HG02981 (cell line): Measurements from ENCODE around the gene FBN2.

Experiments used
- ATAC-seq: cut with Tn5 transposase; IDR thresholded peaks from one replicate; pipeline ENCODE4 v1.9.1; 2021; ENCODE audit warnings: mild to moderate bottlenecking, moderate library complexity; ENCODE audit not compliant: unreplicated experiment

The FBN2 gene

DNA sequence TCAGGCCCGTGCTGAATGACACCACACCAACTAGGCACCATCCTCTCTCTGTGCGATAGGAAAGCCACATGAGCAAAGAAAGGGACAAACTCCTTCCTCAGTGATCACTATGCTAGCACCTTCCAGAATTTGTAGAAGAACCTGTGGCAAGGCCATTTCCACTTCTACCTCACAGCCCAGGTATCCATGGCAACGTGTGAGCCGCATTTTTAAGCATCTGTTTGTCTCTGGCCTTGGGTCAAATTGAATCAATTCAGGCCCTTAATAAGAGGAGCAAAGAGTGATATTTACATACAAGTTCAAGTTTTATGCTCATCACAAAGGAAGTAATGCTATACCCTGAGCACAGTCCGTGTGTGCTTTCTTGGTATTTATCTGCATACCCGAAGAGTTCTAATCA, 275.1 kb downstream of the FBN2 start:
- ATAC-seq, result no peak

DNA sequence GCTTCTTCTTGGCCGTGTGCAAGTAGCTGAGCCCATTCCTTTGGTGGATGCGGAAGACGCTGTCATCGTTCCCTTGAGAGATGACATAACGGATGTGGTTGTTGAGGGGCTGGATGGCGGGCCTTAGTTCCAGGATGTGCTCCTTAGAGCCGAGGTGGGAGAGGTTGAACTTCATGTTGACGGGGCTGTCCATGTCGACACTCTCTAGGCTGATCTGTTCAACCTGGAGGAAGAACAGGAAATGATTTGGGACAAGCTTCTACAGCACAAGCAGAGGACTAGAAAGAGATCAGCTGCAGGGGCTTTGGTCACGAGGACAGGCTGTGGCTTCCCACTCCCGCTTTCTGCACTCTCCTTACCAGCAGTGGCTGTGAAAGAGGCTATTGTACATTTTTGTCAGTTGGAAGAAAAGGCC, 278.4 kb downstream of the FBN2 start:
- ATAC-seq, result no peak

DNA sequence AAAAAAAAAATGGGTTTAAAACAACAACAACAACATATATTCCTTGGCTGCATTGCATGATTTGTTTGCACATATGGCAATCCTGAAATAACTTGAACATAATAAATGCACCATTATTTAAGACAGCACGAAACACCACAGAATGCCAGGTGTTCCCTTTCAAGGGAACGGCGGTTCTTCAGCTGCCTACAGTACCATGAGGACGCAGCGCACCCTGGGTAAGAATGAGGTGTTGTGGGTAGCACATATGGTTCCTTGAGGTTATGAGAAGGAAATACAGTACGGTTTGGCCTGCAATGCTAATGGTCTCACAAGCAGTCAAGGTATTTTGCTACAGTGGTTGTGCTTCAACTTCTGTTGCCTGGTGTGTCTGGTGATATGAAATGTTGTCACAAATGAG, 279.7 kb downstream of the FBN2 start:
- no peak for ATAC-seq

DNA sequence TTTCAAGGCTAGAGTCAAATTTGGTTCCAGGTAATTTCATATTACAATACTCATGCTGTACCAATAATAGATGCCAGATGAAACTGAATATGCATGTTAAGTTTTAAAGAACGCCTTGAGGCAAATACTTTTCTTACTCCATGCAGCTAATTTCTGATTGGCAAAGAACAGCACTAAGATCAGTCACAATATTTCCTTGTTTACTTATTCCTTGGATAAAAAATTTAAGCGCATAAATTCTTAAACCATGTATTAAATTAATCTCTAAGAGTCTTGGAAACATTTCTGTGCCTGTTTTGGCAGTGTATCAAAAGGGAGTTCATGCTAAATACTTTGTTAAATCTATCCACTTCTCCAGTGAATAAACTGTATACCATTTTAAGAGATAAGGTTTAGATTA, 281.0 kb downstream of the FBN2 start:
- ATAC-seq, result no peak

DNA sequence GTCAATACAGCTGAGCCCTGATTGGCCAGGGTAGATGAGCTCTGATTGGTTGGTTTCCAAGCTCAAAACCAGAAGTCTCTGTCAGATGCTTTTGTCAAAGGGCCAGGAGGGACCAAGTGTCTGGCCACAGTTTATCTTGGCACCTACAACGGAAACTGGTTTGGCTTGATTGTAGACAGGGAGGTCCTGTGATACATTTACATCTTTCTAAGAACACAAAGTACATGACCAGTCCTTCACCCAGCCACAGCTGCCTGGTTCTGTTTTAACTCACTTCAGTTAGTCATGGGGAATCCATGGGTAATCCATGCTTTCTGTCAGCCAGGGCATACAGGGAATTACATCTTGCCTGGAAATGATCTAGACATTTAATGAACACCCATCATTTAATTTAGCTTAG, 283.3 kb downstream of the FBN2 start:
- no peak for ATAC-seq

DNA sequence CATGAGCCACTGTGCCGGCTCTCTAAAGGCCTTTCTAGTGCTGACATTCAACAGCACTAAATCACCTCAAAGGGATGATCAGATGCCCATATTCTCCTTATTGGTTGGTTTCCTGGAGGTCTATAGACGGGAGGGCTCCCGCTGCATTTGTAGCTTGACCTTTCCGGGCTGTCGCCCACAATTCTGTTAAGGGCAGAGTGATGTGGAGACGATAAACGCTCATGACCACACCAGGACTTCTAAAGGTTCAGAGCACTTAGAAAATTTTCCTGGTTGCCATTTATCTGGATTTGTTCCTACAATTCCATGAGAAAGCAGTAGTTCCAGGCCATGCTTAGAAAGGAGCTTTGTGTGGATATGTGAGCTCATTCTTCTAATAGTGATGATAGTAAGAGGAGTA, 284.2 kb downstream of the FBN2 start:
- ATAC-seq, result no peak

DNA sequence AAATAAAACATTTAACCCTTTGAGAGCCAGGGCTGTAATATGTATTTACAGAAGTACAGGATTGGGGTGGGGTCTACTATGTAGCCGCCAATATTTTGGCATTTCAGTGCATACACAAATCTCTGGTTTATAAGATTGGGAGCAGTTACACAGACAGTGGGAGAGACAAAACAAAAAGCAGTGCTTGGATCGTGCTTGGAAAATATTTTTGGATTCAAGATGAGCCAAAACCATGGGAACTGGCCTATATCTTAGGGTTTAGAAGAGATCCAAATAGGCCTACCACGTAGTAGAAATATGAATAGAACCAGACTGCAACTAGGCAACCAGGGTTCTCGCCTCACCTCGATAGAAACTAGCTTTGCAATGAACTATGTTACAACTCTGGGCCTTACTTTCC, 284.9 kb downstream of the FBN2 start:
- ATAC-seq, result no peak

DNA sequence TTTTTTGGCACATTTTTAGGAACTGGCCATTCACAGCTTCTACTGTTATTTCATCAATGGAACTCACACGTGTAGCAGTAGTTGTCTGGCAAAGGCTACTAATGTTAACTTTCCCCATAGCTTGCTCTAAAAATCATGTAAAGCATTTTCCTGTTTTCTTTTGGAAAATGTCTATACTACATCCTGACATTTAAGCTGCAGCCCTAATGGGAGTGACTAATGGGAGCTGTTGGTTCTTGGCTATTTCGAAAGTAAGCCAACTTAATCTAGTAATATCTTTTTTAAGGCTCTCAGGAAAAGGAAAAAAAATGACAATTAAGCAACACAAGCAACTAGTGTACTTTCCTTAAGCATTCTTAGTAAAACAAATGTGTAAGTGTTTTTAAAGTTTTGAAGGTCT, 285.3 kb downstream of the FBN2 start:
- no peak for ATAC-seq

DNA sequence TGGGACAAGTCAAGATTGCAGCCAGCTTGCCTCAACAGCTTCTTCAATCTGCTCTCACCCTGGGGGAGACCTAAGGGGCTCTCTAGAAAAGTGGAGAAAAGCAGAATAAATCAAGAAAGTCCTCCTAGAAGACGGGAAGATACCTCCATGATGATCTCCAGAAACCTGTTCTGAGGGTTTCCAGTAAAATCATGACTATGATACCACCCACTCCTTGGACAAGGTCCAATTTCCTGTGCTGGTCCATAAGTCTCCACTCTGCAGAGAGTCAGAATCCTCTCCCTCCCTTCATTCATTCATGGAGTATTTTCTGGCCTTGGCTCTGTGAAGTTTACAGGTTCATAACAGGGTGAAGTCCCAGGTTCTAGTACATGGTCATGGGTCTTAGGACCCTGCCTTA, 285.8 kb downstream of the FBN2 start:
- ATAC-seq, result no peak

DNA sequence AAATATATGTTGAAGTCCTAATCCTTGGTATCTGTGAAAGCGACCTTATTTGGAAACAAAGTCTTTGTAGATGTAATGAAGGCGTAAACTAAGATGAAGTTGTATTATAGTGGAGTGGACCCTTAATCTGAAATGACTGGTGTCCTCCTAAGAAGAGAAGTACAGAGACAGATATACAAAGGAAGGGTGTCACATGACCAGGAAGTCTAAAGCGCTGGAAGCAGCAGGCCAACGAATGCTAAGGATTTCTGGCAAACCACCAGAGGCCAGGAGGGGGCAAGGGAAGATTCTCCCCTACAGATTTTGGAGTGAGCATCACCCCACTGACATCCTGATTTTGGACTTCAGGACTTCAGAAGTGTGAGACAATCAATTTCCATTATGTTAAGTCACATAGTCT, 292.1 kb downstream of the FBN2 start:
- ATAC-seq, result no peak

DNA sequence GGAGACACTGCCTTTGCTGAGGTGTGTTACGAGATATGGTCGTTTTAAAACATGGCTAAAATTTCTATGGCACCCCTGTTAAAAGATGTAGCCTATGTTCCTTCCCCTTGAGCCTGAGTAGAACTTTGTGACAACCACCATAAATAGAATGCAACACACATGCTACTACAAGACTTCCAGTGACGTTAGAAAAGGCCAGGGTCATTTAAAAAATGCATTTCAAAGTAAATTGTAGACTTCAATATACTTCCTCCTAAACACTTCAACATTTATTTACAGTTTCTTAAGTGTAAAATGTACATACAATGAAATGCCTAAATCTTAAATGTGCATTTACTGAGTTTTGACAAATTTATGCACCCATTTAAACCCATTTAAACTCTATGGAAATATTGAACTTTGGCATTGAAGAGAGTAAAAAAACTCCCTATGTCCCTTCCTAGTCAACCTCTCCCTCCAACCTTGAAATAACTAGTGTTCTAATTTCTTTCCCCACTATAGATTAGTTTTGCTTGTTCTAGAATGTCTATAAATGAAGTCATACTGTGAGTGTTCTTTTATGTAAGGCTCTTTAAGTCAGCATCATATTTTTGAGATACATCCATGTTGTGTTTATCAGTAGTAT, 294.0 kb downstream of the FBN2 start:
- no peak for ATAC-seq

DNA sequence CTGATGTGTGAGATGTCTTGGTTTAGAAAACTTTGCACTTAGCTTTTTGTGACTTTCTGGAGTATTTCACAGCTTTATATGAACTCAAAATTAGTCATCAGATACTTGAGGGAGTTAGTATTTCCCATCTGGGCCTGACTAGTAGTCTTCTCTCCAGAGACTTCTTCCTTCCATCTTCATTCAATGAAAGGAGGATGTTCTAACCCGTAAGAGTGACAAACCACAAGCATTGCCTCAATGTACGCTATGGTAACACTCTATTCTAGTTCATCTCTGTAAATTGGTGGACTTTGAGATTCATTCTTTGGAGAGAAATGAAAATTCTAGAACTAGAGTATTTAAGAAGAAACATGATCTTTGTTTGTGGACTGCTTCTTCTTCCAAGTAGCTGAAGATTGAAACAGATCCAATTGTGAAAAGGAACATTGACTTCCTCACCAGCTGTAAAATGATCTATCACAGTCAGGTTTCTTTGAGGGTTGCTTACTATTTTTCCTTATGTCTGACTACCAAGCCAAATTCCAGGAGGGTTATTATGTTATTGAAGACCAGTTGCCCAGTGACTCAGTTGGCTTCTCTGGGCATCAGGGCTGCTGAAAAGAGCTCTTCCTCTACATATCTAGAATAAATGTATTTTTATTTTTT, 296.9 kb downstream of the FBN2 start:
- no peak for ATAC-seq

DNA sequence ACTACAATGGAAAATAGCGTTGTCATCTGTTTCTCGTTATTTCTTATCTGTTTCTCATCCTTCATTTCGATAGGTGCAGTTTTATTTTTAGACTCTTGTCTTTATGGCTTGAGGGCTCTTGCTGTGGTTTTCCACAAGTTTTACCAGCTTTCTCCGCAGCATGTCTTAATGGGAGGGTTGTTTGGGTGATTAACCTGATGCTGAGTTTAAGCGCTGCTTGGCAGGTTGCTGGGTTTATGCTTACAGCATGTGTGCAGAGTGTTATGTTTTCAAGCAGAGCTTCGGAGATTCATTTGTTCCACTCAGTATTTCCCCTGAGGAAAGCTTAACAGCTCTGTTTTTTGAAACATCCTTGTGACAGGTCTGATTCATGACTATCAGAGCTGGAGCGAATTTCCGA, 300.5 kb downstream of the FBN2 start:
- no peak for ATAC-seq

DNA sequence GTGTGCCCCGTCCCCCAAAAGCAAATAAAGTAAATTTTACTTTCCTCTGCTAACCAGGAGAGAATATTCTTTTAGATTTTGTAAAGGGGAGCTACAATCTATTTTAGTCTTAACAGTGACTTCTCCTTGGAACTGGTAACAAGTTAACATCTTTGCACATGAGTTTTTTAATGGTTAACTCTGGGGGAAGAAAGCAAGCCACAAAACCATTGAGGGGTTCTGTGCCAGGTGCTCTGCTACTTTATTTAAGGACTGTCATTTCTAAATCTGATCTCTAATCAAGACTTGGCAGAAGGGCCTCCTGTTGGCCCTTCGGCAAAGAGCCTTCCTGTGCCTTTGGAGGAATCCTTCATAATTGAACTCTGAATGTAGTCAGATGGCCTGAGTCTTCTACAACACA, 301.0 kb downstream of the FBN2 start:
- no peak for ATAC-seq

DNA sequence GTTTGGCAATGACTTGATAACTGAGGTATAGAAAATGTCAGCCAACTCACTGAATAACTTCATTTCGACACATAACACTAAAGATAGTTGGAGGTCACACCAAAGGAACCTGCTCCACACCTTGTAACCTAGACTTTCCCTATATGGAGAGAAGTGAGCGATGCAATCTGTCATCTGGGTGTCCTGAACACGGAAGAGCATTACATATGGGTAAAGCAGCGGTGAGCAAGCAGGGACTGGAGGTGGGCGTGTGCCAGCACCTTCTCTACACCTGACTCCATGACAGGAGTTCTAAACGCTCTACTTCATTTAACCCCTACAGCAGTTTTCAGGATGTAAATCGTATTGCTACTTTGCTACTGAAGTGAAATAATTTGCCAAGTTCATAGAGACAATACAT, 301.7 kb downstream of the FBN2 start:
- ATAC-seq, result no peak

DNA sequence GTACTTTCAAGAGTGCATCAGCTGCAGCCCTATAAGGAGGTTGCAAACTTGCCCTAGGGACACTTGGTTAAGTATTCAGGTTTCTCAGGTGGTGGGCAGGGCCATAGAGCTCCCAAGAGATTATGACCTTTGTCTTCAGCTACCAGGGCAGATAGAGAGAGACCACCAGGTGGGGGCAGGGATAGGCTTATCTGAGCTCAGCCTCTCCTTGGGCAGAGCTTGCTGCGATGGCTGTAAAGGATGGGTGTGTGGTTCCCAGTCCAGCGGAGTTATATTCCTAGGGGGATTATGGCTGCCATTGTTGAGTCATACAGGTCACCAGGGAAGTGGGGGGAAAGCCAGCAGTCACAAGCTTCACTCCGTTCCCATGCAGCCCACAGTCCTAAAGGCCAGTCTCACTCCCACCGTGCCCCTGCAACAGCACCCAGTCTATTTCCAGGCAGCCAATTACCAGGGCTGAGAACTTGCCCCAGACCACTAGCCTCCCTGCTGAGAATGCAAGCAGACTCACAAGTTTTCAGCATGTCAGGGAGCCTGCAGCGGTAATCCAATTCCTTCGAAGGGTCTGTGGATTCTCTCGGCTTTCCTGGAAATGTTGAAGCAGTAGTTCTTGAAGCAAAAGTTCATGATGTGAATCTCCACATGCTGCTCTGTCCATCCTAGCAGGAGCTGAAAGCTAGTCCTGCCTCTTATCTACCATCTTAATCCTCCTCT, 303.0 kb downstream of the FBN2 start:
- ATAC-seq, result no peak

DNA sequence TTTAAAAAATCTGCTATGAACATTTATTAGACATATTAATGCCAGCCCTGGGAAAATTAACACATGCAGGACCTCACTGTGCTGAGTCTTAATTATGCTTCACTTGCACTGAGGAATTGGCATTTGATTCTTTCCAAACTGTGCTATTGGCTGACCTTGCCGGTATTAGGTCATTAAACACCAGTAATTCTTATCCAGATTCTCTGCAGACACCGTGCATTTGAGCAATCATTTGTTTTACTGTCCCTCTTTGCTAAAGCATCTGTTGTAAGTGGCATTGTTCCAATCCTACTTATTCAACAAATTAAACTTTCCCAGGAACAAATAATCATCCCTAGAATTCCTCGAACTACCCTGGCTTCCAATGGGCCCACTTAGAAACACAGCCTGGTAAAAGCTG, 309.5 kb downstream of the FBN2 start:
- ATAC-seq, result no peak

DNA sequence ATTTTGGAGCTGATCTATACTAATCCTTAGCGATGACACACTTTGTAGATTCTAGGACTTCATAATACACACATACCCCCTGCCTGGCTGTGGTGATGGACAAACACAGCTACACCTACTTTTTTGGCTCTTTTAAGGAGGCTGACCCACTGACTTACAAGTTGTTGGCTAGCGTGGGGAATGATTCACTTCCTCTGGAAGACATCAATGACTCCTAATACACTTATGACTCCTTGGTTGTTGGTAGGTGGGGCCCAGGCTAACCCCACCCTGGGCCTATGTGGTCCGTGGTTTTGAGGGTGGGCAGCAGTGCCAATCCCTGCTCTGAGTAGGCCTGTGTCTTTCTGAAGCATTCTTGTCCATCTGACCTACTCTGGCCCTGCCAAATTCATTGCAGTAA, 310.0 kb downstream of the FBN2 start:
- ATAC-seq, result no peak

DNA sequence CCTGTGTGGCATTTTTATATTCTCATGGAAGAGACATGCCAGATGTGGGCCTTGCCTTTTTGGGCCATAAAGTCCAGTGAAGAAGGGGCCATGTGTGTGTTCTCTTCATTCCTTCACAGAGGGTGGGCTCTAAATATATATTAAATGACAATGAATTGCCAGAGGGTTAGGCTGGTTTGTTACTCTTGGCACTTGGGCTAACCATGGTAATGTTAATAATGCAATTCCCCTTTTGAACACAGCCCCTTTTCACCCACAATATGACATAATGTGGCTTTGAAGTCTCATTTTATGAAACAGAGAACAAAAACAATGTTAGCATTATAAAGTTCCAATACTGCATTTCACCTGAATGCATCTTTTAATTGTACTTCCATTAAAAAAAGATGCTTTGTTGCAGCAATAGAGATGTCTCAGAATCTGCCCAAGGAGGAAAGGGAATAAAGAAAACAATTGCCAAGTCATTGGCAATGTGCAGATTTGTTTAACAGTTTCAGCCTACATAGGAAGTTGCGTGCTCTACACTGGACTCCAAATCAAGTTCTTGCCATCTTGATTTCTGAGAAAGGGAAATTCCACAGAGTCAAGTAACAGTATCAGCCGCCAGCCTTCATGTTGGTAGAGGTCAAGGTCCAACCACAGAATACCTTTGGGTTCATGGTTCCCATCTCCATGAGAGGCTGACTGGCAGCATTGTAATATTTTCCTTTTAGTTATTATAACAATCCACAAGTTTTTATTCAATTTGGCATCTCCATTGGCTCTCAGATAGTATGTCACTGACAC, 312.6 kb downstream of the FBN2 start:
- no peak for ATAC-seq

DNA sequence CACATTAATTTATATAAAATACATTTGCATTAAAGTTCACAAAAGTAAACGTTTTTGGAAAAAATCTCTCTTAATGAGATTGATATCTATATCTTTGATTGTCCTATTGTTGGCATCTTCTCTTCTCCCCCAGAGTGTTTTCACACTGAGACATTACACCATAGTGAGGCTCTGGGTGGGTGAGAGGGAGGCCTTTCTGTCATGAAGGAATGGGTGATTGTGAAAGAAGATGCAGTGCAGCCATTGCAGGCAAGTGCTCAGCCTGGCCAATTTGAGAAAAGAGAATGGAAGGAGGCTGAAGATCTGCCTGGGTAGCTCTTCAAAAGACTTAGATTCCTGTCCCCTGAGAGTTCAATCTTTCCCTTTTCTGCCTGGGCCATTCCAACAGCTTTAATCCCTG, 313.7 kb downstream of the FBN2 start:
- no peak for ATAC-seq

DNA sequence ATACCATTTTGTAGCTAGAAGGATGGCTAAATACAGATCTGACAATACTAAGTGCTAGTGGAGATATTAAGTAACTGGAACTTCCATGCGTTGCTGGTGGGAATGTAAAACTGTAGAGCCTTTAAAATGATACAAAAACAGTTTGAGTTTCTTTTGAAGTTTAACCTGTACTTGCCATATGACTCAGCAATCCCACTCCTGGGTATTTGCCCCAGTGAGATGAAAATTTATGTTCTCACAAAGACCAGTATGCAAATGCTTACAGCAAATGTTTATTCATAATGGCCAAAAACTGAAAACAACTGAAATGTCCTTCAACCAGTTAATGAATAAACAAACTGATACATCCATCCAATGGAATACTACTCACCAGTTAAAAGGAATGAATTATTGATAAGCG, 317.2 kb downstream of the FBN2 start:
- no peak for ATAC-seq
